ENCODE data around the gene ANKS1A.

GRCh38 chr6:35008858-35009257, 119.8 kb downstream of the ANKS1A start:
- no peak for TF ChIP-seq JUNB (IDR thresholded peaks at IDR 0.05; ENCODE audit: unreplicated experiment)
- no peak for TF ChIP-seq POLR2AphosphoS5 (IDR thresholded peaks at IDR 0.05; ENCODE audit: low read depth)
- TF ChIP-seq EZH2 (IDR thresholded peaks at IDR 0.05; ENCODE audit: low read depth, unreplicated experiment), result no peak
- no peak for TF ChIP-seq CTCF (conservative IDR thresholded peaks at IDR 0.05; ENCODE audit: low read depth in 2 of 2)
- no peak for TF ChIP-seq EZH2phosphoT487 (IDR thresholded peaks at IDR 0.05; ENCODE audit: unreplicated experiment)
- no peak for TF ChIP-seq REST (IDR thresholded peaks at IDR 0.05; ENCODE audit: unreplicated experiment)
- no peak for TF ChIP-seq CREB1 (CRISPR knock-in tag; IDR thresholded peaks at IDR 0.05; ENCODE audit: low read depth)

Measured in GM23338 (cell line).